ENCODE results near the gene EDEM3.

Gene EDEM3

GRCh38 chr1:184801503-184801902 is 46.8 kb upstream of the EDEM3 start:
- H3K4me1 ChIP-seq (ENCODE audit: insufficient read depth, poor library complexity, severe bottlenecking): peaks cover 7% of the 10 kb centered on the region
- H3K27me3 ChIP-seq (ENCODE audit: insufficient read depth, poor library complexity, severe bottlenecking): no peaks in the 10 kb centered on the region
- H3K9me3 ChIP-seq (ENCODE audit: severe bottlenecking): no peaks in the 10 kb centered on the region
- H3K36me3 ChIP-seq (ENCODE audit: low read depth): no peaks in the 10 kb centered on the region
- no peak overlapping the region for H3K27ac ChIP-seq (ENCODE audit: poor library complexity, severe bottlenecking)
- ATAC-seq (ENCODE audit: low read depth) (no peak), DNase-seq (ENCODE audit: low spot score) (no peak)
- H3K4me3 ChIP-seq (ENCODE audit: severe bottlenecking): no peak overlapping the region
- TF ChIP-seq CTCF (IDR thresholded peaks at IDR 0.05; ENCODE audit: poor library complexity, severe bottlenecking): no peak

GRCh38 chr1:184800876-184801275 is 46.2 kb upstream of the EDEM3 start:
- peaks cover 7% of the 10 kb centered on the region for H3K4me1 ChIP-seq (ENCODE audit: insufficient read depth, poor library complexity, severe bottlenecking)
- TF ChIP-seq CTCF (IDR thresholded peaks at IDR 0.05; ENCODE audit: poor library complexity, severe bottlenecking): no peak
- no peak for ATAC-seq (ENCODE audit: low read depth)

GRCh38 chr1:184793967-184794366 is 39.3 kb upstream of the EDEM3 start:
- Histone ChIP-seq H3K36me3 (ENCODE audit: low read depth) (no peaks in the 10 kb centered on the region), H3K27ac (ENCODE audit: poor library complexity, severe bottlenecking) (no peak overlapping the region), H3K4me3 (ENCODE audit: severe bottlenecking) (no peak overlapping the region), H3K9me3 (ENCODE audit: severe bottlenecking) (no peaks in the 10 kb centered on the region), H3K4me1 (ENCODE audit: insufficient read depth, poor library complexity, severe bottlenecking) (peaks cover 18% of the 10 kb centered on the region), H3K27me3 (ENCODE audit: insufficient read depth, poor library complexity, severe bottlenecking) (no peaks in the 10 kb centered on the region)
- no peak for ATAC-seq (ENCODE audit: low read depth)
- no peak for DNase-seq (ENCODE audit: low spot score)
- TF ChIP-seq CTCF (IDR thresholded peaks at IDR 0.05; ENCODE audit: poor library complexity, severe bottlenecking): no peak

More at GRCh38 chr1:184800876-184801275, 46.2 kb upstream of the EDEM3 start:
- Histone ChIP-seq H3K27me3 (ENCODE audit: insufficient read depth, poor library complexity, severe bottlenecking) (no peaks in the 10 kb centered on the region), H3K4me3 (ENCODE audit: severe bottlenecking) (no peak overlapping the region), H3K27ac (ENCODE audit: poor library complexity, severe bottlenecking) (no peak overlapping the region), H3K36me3 (ENCODE audit: low read depth) (no peaks in the 10 kb centered on the region), H3K9me3 (ENCODE audit: severe bottlenecking) (no peaks in the 10 kb centered on the region)
- no peak for DNase-seq (ENCODE audit: low spot score)

GRCh38 chr1:184792450-184792969 is 37.9 kb upstream of the EDEM3 start:
- Histone ChIP-seq H3K27ac (ENCODE audit: poor library complexity, severe bottlenecking) (peak overlapping the region; percentile 82), H3K36me3 (ENCODE audit: low read depth) (no peaks in the 10 kb centered on the region), H3K27me3 (ENCODE audit: insufficient read depth, poor library complexity, severe bottlenecking) (no peaks in the 10 kb centered on the region), H3K9me3 (ENCODE audit: severe bottlenecking) (no peaks in the 10 kb centered on the region), H3K4me1 (ENCODE audit: insufficient read depth, poor library complexity, severe bottlenecking) (peaks cover 18% of the 10 kb centered on the region), H3K4me3 (ENCODE audit: severe bottlenecking) (no peak overlapping the region)
- no peak for TF ChIP-seq CTCF (IDR thresholded peaks at IDR 0.05; ENCODE audit: poor library complexity, severe bottlenecking)
- ATAC-seq (ENCODE audit: low read depth) (peak; percentile 99), DNase-seq (ENCODE audit: low spot score) (peak; percentile 75)

- no peak for ATAC-seq (ENCODE audit: low read depth)
- Histone ChIP-seq H3K27ac (ENCODE audit: poor library complexity, severe bottlenecking) (peak overlapping the region; percentile 82), H3K36me3 (ENCODE audit: low read depth) (no peaks in the 10 kb centered on the region), H3K9me3 (ENCODE audit: severe bottlenecking) (no peaks in the 10 kb centered on the region), H3K27me3 (ENCODE audit: insufficient read depth, poor library complexity, severe bottlenecking) (no peaks in the 10 kb centered on the region), H3K4me3 (ENCODE audit: severe bottlenecking) (no peak overlapping the region), H3K4me1 (ENCODE audit: insufficient read depth, poor library complexity, severe bottlenecking) (peaks cover 18% of the 10 kb centered on the region)
- DNase-seq (ENCODE audit: low spot score): no peak
- no peak for TF ChIP-seq CTCF (IDR thresholded peaks at IDR 0.05; ENCODE audit: poor library complexity, severe bottlenecking)
Measured at GRCh38 chr1:184791550-184791900, 36.9 kb upstream of the EDEM3 start.

Measured in RWPE2 (cell line).